ENCODE data around the gene RAD51D.
A peak's percentile ranks its signal among the peaks of the same experiment; 100 is the strongest.
"Not testable (repeated sequence)": the region's sequence is repeated elsewhere in the genome, so short reads cannot be mapped to it uniquely, and the experiment has no call there.

The RAD51D gene

GRCh38 chr17:35116845-35117244 lies 2.8 kb downstream of the RAD51D start:
- in situ Hi-C loops (cut with HindIII; ENCODE audit: low sequenced_read_pairs), result no loop called here

GRCh38 chr17:35110791-35111190 lies 8.9 kb downstream of the RAD51D start:
- in situ Hi-C loops (cut with HindIII; ENCODE audit: low sequenced_read_pairs); H3K4me3 ChIP-seq (ENCODE audit: low read depth, low read length); DNase-seq (ENCODE audit: low read depth, low spot score): not testable (repeated sequence)

More at GRCh38 chr17:35116845-35117244, 2.8 kb downstream of the RAD51D start:
- no peak overlapping the region for H3K4me3 ChIP-seq (ENCODE audit: low read depth, low read length)
- TF ChIP-seq CTCF (IDR thresholded peaks at IDR 0.05; ENCODE audit: low read depth, low read length), result no peak
- DNase-seq (ENCODE audit: low read depth, low spot score), result peak; percentile 7

GRCh38 chr17:35104844-35105450 lies 14.7 kb downstream of the RAD51D start:
- DNase-seq (ENCODE audit: low read depth, low spot score), result no peak
- H3K4me3 ChIP-seq (ENCODE audit: low read depth, low read length), result no peak overlapping the region
- no peak for TF ChIP-seq CTCF (IDR thresholded peaks at IDR 0.05; ENCODE audit: low read depth, low read length)
- in situ Hi-C loops (cut with HindIII; ENCODE audit: low sequenced_read_pairs), result no loop called here

GRCh38 chr17:35103271-35103670 lies 16.4 kb downstream of the RAD51D start:
- TF ChIP-seq CTCF (IDR thresholded peaks at IDR 0.05; ENCODE audit: low read depth, low read length), result no peak
- in situ Hi-C loops (cut with HindIII; ENCODE audit: low sequenced_read_pairs), result no loop called here

GRCh38 chr17:35101725-35102124 lies 17.9 kb downstream of the RAD51D start:
- in situ Hi-C loops (cut with HindIII; ENCODE audit: low sequenced_read_pairs), result no loop called here
- no peak for DNase-seq (ENCODE audit: low read depth, low spot score)
- no peak for TF ChIP-seq CTCF (IDR thresholded peaks at IDR 0.05; ENCODE audit: low read depth, low read length)
- no peak overlapping the region for H3K4me3 ChIP-seq (ENCODE audit: low read depth, low read length)

More at GRCh38 chr17:35103271-35103670, 16.4 kb downstream of the RAD51D start:
- H3K4me3 ChIP-seq (ENCODE audit: low read depth, low read length), result no peak overlapping the region
- DNase-seq (ENCODE audit: low read depth, low spot score), result no peak

- in situ Hi-C loops (cut with HindIII; ENCODE audit: low sequenced_read_pairs), result no loop called here
- no peak for TF ChIP-seq CTCF (IDR thresholded peaks at IDR 0.05; ENCODE audit: low read depth, low read length)
Measured at GRCh38 chr17:35101036-35101435, 18.6 kb downstream of the RAD51D start.

GRCh38 chr17:35099908-35100307 lies 19.8 kb downstream of the RAD51D start:
- H3K4me3 ChIP-seq (ENCODE audit: low read depth, low read length), result no peak overlapping the region
- no peak for TF ChIP-seq CTCF (IDR thresholded peaks at IDR 0.05; ENCODE audit: low read depth, low read length)
- no peak for DNase-seq (ENCODE audit: low read depth, low spot score)
- in situ Hi-C loops (cut with HindIII; ENCODE audit: low sequenced_read_pairs), result no loop called here

More at GRCh38 chr17:35101036-35101435, 18.6 kb downstream of the RAD51D start:
- no peak overlapping the region for H3K4me3 ChIP-seq (ENCODE audit: low read depth, low read length)
- no peak for DNase-seq (ENCODE audit: low read depth, low spot score)
